ENCODE data around the gene TMEM74B. TPM values are rescaled to one million over a fixed set of nuclear protein-coding genes. Genes with fewer than 3 reads are reported as not detected.

The TMEM74B gene
- total and polyA plus RNA-seq, 9 of the 15 experiments (the other 6 are each of a cell fraction or from before 2014, with no cell fraction given) = 0.24 to 19.0 (median 7.5) TPM

- Histone ChIP-seq H3K79me2 (ENCODE audit: control insufficient read depth, insufficient read depth, low read length) (no peaks in the 10 kb centered on the region), H3K4me3 (no peak overlapping the region), H4K20me1 (replicated peaks; ENCODE audit: control insufficient read depth, insufficient read depth, low read length) (peaks cover 6% of the 10 kb centered on the region; the same call in 1 of the 2 replicates), H3K36me3 (ENCODE audit: control insufficient read depth, insufficient read depth, low read length) (peaks cover 55% of the 10 kb centered on the region; the same call in 2 of the 3 replicates), H3K9me3 (replicated peaks; ENCODE audit: control insufficient read depth, insufficient read depth, low read depth, low read length) (no peaks in the 10 kb centered on the region), H3K27ac (ENCODE audit: extremely low read depth, low read depth, low read length) (no peak overlapping the region), H3K4me1 (replicated peaks in 1 of 2; ENCODE audit: control insufficient read depth in 2 of 2, insufficient read depth in 2 of 2, low read length in 2 of 2) (peaks cover 5 to 6% of the 10 kb centered on the region in 2 experiments; a peak in 3 of 5 replicates), H2AFZ (ENCODE audit: low read depth, low read length) (no peak overlapping the region), H3K9me1 (ENCODE audit: control insufficient read depth, insufficient read depth, low read length) (peaks cover 3% of the 10 kb centered on the region), H3K27me3 (ENCODE audit: control insufficient read depth in 2 of 2, insufficient read depth in 2 of 2, low read length in 2 of 2) (no peaks in the 10 kb centered on the region), H3K9ac (ENCODE audit: insufficient read depth in 1 of 2, low read depth in 2 of 2, low read length in 2 of 2) (no peak overlapping the region), H3K4me2 (ENCODE audit: insufficient read depth, low read length) (no peak overlapping the region)
- in situ Hi-C loops (cut with MboI) = no loop called here
- ChIA-PET POLR2A (no interaction called here), CTCF (ENCODE audit: low intra/inter-chr PET ratio) (no interaction called here)
- intact Hi-C loops (cut with micrococcal nuclease) = no loop called here
- BruUV-seq (replicated peaks) = no TSS peak
- DNase-seq (ENCODE audit: extremely low read depth in 1 of 4, low spot score in 3 of 4) (no peak), FAIRE-seq (no peak), ATAC-seq (no peak)
- WGBS (ENCODE audit: insufficient coverage, low coverage, missing lambda C conversion rate) = 88% methylated on average over 4 of the region's 5 CpGs
- no peak for TF ChIP-seq TAF9B (IDR thresholded peaks at IDR 0.05; ENCODE audit: partially characterized antibody)
- TF ChIP-seq GTF3C2 (IDR thresholded peaks at IDR 0.05; ENCODE audit: borderline replicate concordance, extremely low read depth, insufficient read length) = no peak
- no peak for TF ChIP-seq DNMT1 (IDR thresholded peaks at IDR 0.05)
These were observed 15.6 kb downstream of the TMEM74B start for GRCh38 chr20:1169224-1169623.

Measured in K562 (cell line).